CD14-positive monocyte (primary cell): ENCODE results near the gene SERTM1. TPM values are rescaled to one million over a fixed set of nuclear protein-coding genes. Genes with fewer than 3 reads are reported as not detected.

ENCODE experiments used
- DNase-seq, 3 donors: peaks; one replicate each; pipeline ENCODE4 v3.0.0-alpha.2; 2011 to 2022
- H2AFZ ChIP-seq: 2 replicates; pipeline ENCODE4 v1.6.0; 2012; ENCODE audit warnings: mild to moderate bottlenecking, low read depth, low read length, inconsistent platforms; ENCODE audit not compliant: insufficient read depth, poor library complexity, severe bottlenecking
- H3K27ac ChIP-seq, 2 donors: 1 replicate in 1 of 2; 2 replicates in 1 of 2; pipeline ENCODE4 v1.5.1; 2012 to 2013; ENCODE audit warnings: low read length in 2 of 2, control low read depth in 1 of 2, inconsistent platforms in 1 of 2, low read depth in 1 of 2, mild to moderate bottlenecking in 1 of 2
- H3K27me3 ChIP-seq, 2 donors: one replicate each; pipeline versions ENCODE4 v1.6.0 to v1.6.1; 2011 to 2013; ENCODE audit warnings: low read length in 2 of 2; ENCODE audit not compliant: control insufficient read depth in 2 of 2, insufficient read depth in 2 of 2
- H3K36me3 ChIP-seq, 2 donors: replicated peaks in 1 of 2; 1 replicate in 1 of 2; 2 replicates in 1 of 2; pipeline versions ENCODE4 v1.5.1 to v1.6.1; 2012 to 2013; ENCODE audit warnings: low read length in 2 of 2, control low read depth in 1 of 2, inconsistent platforms in 1 of 2, mild to moderate bottlenecking in 1 of 2; ENCODE audit not compliant: insufficient read depth in 2 of 2, control insufficient read depth in 1 of 2
- H3K4me1 ChIP-seq, 2 donors: 1 replicate in 1 of 2; 2 replicates in 1 of 2; pipeline versions ENCODE4 v1.5.1 to v1.6.1; 2012 to 2013; ENCODE audit warnings: low read length in 2 of 2, control low read depth in 1 of 2, inconsistent platforms in 1 of 2, mild to moderate bottlenecking in 1 of 2, moderate library complexity in 1 of 2; ENCODE audit not compliant: insufficient read depth in 2 of 2, control insufficient read depth in 1 of 2
- H3K4me2 ChIP-seq: replicated peaks from 2 replicates; pipeline ENCODE3; 2012; ENCODE audit warnings: low read length, moderate library complexity, mild to moderate bottlenecking; ENCODE audit not compliant: poor library complexity, severe bottlenecking; ENCODE audit errors: extremely low read depth
- H3K4me3 ChIP-seq, 3 experiments: fragments of 200-600 bp in 1 of 3; sonication (generic) in 1 of 3; replicated peaks in 1 of 3; 1 replicate in 2 of 3; 2 replicates in 1 of 3; pipeline ENCODE4 v1.5.1; 2011 to 2013; ENCODE audit warnings: low read length in 3 of 3, mild to moderate bottlenecking in 3 of 3, control low read depth in 2 of 3, low read depth in 2 of 3, inconsistent platforms in 1 of 3, moderate library complexity in 1 of 3
- H3K79me2 ChIP-seq: 2 replicates; pipeline ENCODE4 v1.6.0; 2012; ENCODE audit warnings: mild to moderate bottlenecking, control low read depth, inconsistent platforms, low read length, moderate library complexity; ENCODE audit not compliant: insufficient read depth
- H3K9ac ChIP-seq: 2 replicates; pipeline ENCODE4 v1.6.0; 2017; ENCODE audit warnings: low read length, mild to moderate bottlenecking; ENCODE audit not compliant: insufficient read depth, poor library complexity, severe bottlenecking
- H3K9me3 ChIP-seq, 2 donors: replicated peaks in 1 of 2; 1 replicate in 1 of 2; 2 replicates in 1 of 2; pipeline versions ENCODE4 v1.5.1 to v1.6.1; 2012 to 2013; ENCODE audit warnings: low read length in 2 of 2, control low read depth in 1 of 2; ENCODE audit not compliant: control insufficient read depth in 1 of 2, insufficient read depth in 1 of 2
- H4K20me1 ChIP-seq: 2 replicates; pipeline ENCODE4 v1.6.0; 2012; ENCODE audit warnings: mild to moderate bottlenecking, low read length, control low read depth, moderate library complexity; ENCODE audit not compliant: insufficient read depth
- H3K27ac Mint-ChIP-seq, 7 donors: one replicate each; pipeline ENCODE4 v1.8.0; 2020; ENCODE audit warnings: mild to moderate bottlenecking in 7 of 7, mixed read lengths in 7 of 7, moderate library complexity in 6 of 7, inconsistent platforms in 2 of 7
- H3K27me3 Mint-ChIP-seq, 3 donors: one replicate each; pipeline ENCODE4 v1.8.0; 2021 to 2022; ENCODE audit warnings: low read depth in 3 of 3, mild to moderate bottlenecking in 3 of 3, mixed read lengths in 3 of 3, moderate library complexity in 3 of 3, inconsistent platforms in 1 of 3
- H3K36me3 Mint-ChIP-seq, 2 donors: one replicate each; pipeline ENCODE4 v1.8.0; 2020; ENCODE audit warnings: mixed read lengths in 2 of 2, inconsistent platforms in 1 of 2, mild to moderate bottlenecking in 1 of 2
- H3K4me1 Mint-ChIP-seq: one replicate; pipeline ENCODE4 v1.8.0; 2020; ENCODE audit warnings: mild to moderate bottlenecking, mixed read lengths
- H3K4me3 Mint-ChIP-seq, 2 donors: one replicate each; pipeline ENCODE4 v1.8.0; 2020; ENCODE audit warnings: mild to moderate bottlenecking in 2 of 2, mixed read lengths in 2 of 2, moderate library complexity in 1 of 2
- H3K9me3 Mint-ChIP-seq, 7 donors: one replicate each; pipeline ENCODE4 v1.8.0; 2020 to 2022; ENCODE audit warnings: mixed read lengths in 7 of 7, mild to moderate bottlenecking in 6 of 7, moderate library complexity in 6 of 7, inconsistent platforms in 2 of 7
- WGBS: methylation state at CpG from one replicate; pipeline ENCODE4 v1.1.5; 2013; ENCODE audit warnings: missing lambda C conversion rate; ENCODE audit not compliant: insufficient coverage; 5-methylcytosine and 5-hydroxymethylcytosine counted together
- intact Hi-C, 2 donors: fragments of 100-400 bp; cut with micrococcal nuclease; formaldehyde crosslinking; loops; one replicate each; pipeline versions ENCODE4 v1.15.0 to v1.15.1; 2023
- polyA plus RNA-seq, 3 donors: library from polyadenylated mRNA; depleted of rRNA in 1 of 3; unstranded in 2 of 3; stranded (reverse) in 1 of 3; fragments of 300-500 nt in 2 of 3; fragments of >200 nt in 1 of 3; fragmentation: Illumina TruSeq in 2 of 3; gene quantifications; 1 replicate in 2 of 3; 2 replicates in 1 of 3; pipeline ENCODE4 v1.2.3, GENCODE V29; 2012 to 2021
- TF ChIP-seq, protein P1 (sequence below): fragments of 200-600 bp; IDR thresholded peaks from one replicate; pipeline ENCODE4 v1.8.0; 2022; ENCODE audit warnings: antibody characterized with exemption, mild to moderate bottlenecking

SERTM1 gene
- polyA plus RNA-seq, 3 donors, result not detected

GRCh38 chr13:36683701-36684100, 9.9 kb downstream of the SERTM1 start:
- H3K4me3 ChIP-seq, result no peak overlapping the region
- Mint-ChIP-seq H3K27ac (no peak overlapping the region), H3K4me3 (no peak overlapping the region), H3K4me1 (no peaks in the 10 kb centered on the region), H3K9me3 (no peaks in the 10 kb centered on the region), H3K36me3 (no peaks in the 10 kb centered on the region), H3K27me3 (peaks cover 2 to 9% (median 3%) of the 10 kb centered on the region in 3 donors)
- no peaks in the 10 kb centered on the region for H3K9me3 ChIP-seq
- H3K27me3 ChIP-seq, result no peaks in the 10 kb centered on the region
- WGBS, result 100% methylated on average over 2 of the region's 6 CpGs
- H3K4me1 ChIP-seq, result no peaks in the 10 kb centered on the region
- H3K9ac ChIP-seq, result no peak overlapping the region
- H3K79me2 ChIP-seq, result no peaks in the 10 kb centered on the region
- no peak overlapping the region for H3K27ac ChIP-seq
- no peaks in the 10 kb centered on the region for H3K36me3 ChIP-seq
- DNase-seq, result no peak
- TF ChIP-seq, protein P1, sequence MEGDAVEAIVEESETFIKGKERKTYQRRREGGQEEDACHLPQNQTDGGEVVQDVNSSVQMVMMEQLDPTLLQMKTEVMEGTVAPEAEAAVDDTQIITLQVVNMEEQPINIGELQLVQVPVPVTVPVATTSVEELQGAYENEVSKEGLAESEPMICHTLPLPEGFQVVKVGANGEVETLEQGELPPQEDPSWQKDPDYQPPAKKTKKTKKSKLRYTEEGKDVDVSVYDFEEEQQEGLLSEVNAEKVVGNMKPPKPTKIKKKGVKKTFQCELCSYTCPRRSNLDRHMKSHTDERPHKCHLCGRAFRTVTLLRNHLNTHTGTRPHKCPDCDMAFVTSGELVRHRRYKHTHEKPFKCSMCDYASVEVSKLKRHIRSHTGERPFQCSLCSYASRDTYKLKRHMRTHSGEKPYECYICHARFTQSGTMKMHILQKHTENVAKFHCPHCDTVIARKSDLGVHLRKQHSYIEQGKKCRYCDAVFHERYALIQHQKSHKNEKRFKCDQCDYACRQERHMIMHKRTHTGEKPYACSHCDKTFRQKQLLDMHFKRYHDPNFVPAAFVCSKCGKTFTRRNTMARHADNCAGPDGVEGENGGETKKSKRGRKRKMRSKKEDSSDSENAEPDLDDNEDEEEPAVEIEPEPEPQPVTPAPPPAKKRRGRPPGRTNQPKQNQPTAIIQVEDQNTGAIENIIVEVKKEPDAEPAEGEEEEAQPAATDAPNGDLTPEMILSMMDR, result no peak
- no peaks in the 10 kb centered on the region for H4K20me1 ChIP-seq
- intact Hi-C loops, result no loop called here
- H3K4me2 ChIP-seq, result no peak overlapping the region
- no peak overlapping the region for H2AFZ ChIP-seq

- Histone ChIP-seq H3K79me2 (no peaks in the 10 kb centered on the region), H3K4me2 (no peak overlapping the region), H3K36me3 (no peaks in the 10 kb centered on the region), H3K27ac (no peak overlapping the region), H3K4me3 (no peak overlapping the region), H2AFZ (no peak overlapping the region), H3K9ac (no peak overlapping the region), H3K27me3 (no peaks in the 10 kb centered on the region), H3K9me3 (no peaks in the 10 kb centered on the region), H4K20me1 (no peaks in the 10 kb centered on the region), H3K4me1 (no peaks in the 10 kb centered on the region)
- Mint-ChIP-seq H3K36me3 (no peaks in the 10 kb centered on the region), H3K27me3 (peaks cover 2 to 7% (median 3%) of the 10 kb centered on the region in 3 donors), H3K4me1 (no peaks in the 10 kb centered on the region), H3K27ac (no peak overlapping the region), H3K9me3 (peaks cover 0 to 2% (median 0%) of the 10 kb centered on the region in 7 donors), H3K4me3 (no peak overlapping the region)
- TF ChIP-seq, protein P1, result no peak
- WGBS, result no CpG with 5 or more reads among the region's 1 CpG
- intact Hi-C loops, result no loop called here
- no peak for DNase-seq
Observed at GRCh38 chr13:36685927-36686326, 12.1 kb downstream of the SERTM1 start.
